GM21390 (cell line): Measurements from ENCODE around the gene SNX10.

ENCODE experiments used
- ATAC-seq: cut with Tn5 transposase; IDR thresholded peaks from one replicate; pipeline ENCODE4 v1.9.1; 2021; ENCODE audit not compliant: unreplicated experiment

Gene SNX10

GRCh38 chr7:26398756-26399509 is 107.3 kb downstream of the SNX10 start:
- ATAC-seq, result peak; percentile 85

- ATAC-seq, result no peak
These were observed 108.1 kb downstream of the SNX10 start for GRCh38 chr7:26399736-26400135.

- no peak for ATAC-seq
These were observed 112.0 kb downstream of the SNX10 start for GRCh38 chr7:26403640-26404039.

GRCh38 chr7:26404189-26404996 is 112.7 kb downstream of the SNX10 start:
- no peak for ATAC-seq

- no peak for ATAC-seq
These were observed 114.8 kb downstream of the SNX10 start for GRCh38 chr7:26406433-26406832.

GRCh38 chr7:26409661-26410547 is 118.2 kb downstream of the SNX10 start:
- ATAC-seq, result no peak

GRCh38 chr7:26413007-26413691 is 121.5 kb downstream of the SNX10 start:
- ATAC-seq, result no peak

GRCh38 chr7:26416004-26416403 is 124.3 kb downstream of the SNX10 start:
- ATAC-seq, result no peak

GRCh38 chr7:26417911-26418413 is 126.3 kb downstream of the SNX10 start:
- ATAC-seq, result no peak

- ATAC-seq, result no peak
These were observed 127.5 kb downstream of the SNX10 start for GRCh38 chr7:26419198-26419597.

- no peak for ATAC-seq
These were observed 128.9 kb downstream of the SNX10 start for GRCh38 chr7:26420422-26421019.

- ATAC-seq, result no peak
These were observed 131.1 kb downstream of the SNX10 start for GRCh38 chr7:26422761-26423160.

- no peak for ATAC-seq
These were observed 131.8 kb downstream of the SNX10 start for GRCh38 chr7:26423436-26423835.
